ENCODE data around the gene SEH1L.

SEH1L gene

DNA sequence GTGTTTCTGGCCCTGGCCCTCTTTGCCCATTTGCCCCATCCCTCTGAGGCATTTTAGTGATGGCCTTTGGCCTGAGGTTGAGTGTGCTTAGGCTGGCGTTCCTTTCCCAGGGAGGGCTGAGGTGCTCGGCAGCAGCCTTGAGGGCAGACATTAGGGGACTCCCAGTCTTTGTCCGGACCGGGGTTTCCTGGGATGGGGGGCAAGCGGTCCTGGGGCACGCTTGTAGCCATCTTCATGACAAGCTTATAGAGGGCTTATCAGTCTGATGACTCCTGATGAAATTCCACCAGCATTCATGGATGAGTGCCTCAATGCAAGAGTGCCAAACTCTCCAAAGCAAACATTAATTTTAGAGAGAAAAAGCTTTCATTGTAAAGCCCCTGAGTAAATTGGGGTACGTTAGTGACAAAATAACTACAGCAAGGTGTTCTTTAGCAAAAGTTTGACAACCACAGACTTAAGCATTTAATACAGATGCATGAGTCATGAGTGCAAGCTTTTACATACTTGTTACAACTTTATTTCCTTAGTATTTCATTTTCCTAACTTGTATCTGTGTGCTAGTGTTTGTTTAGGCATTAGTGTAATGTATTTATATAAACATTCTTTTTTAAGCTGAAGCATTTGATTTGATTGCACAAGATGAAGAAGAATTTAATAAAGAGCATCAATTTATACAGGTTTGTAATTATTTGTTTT, 89.0 kb downstream of the SEH1L start:
- DNase-seq (ENCODE audit: low read depth in 2 of 2) = no peak

All from stimulated activated CD8-positive, alpha-beta memory T cell treated with anti-CD3 and anti-CD28 coated beads, Interleukin-7, amount 100 ng/mL, for 1 hour (primary cell).